Measurements from ENCODE around the gene SCARB1. TPM values are rescaled to one million over a fixed set of nuclear protein-coding genes. Genes with fewer than 3 reads are reported as not detected.
A peak's percentile ranks its signal among the peaks of the same experiment; 100 is the strongest.

SCARB1 gene
- total and polyA plus RNA-seq, 2 of the 13 experiments (the other 11 are each of a cell fraction or from before 2014, with no cell fraction given), result 63.4 to 160 TPM

GRCh38 chr12:124837958-124838803 is 25.5 kb downstream of the SCARB1 start (continued):
- TF ChIP-seq BHLHE40 (IDR thresholded peaks at IDR 0.05; ENCODE audit: low read length), result no peak
- TF ChIP-seq ZSCAN9 (CRISPR knock-in tag; IDR thresholded peaks at IDR 0.05; ENCODE audit: borderline replicate concordance), result peak; percentile 69; the same call in 1 of the 2 replicates
- peak; percentile 22; the same call in 1 of the 2 replicates for TF ChIP-seq ZSCAN29 (CRISPR knock-in tag; conservative IDR thresholded peaks at IDR 0.05)
- no peak for TF ChIP-seq ZNF562 (CRISPR knock-in tag; IDR thresholded peaks at IDR 0.05; ENCODE audit: borderline replicate concordance)
- no peak for TF ChIP-seq ZBTB49 (CRISPR knock-in tag; IDR thresholded peaks at IDR 0.05; ENCODE audit: borderline replicate concordance)
- TF ChIP-seq CREB3 (CRISPR knock-in tag; IDR thresholded peaks at IDR 0.05), result no peak
- TF ChIP-seq ZBTB7A (CRISPR knock-in tag; IDR thresholded peaks at IDR 0.05), result no peak
- no peak for TF ChIP-seq ZNF558 (CRISPR knock-in tag; IDR thresholded peaks at IDR 0.05; ENCODE audit: borderline replicate concordance)
- no peak for TF ChIP-seq ZNF276 (CRISPR knock-in tag; IDR thresholded peaks at IDR 0.05; ENCODE audit: low read depth)
- TF ChIP-seq, protein P1, sequence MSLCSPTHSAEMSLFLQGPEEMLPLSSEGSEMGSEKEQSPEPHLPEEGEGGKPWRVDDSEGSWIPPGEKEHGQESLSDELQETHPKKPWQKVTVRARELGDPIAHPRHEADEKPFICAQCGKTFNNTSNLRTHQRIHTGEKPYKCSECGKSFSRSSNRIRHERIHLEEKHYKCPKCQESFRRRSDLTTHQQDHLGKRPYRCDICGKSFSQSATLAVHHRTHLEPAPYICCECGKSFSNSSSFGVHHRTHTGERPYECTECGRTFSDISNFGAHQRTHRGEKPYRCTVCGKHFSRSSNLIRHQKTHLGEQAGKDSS (CRISPR knock-in tag; IDR thresholded peaks at IDR 0.05; ENCODE audit: borderline replicate concordance, low read depth), result peak; percentile 89; the same call in 1 of the 2 replicates
- no peak for TF ChIP-seq ZNF34 (CRISPR knock-in tag; IDR thresholded peaks at IDR 0.05; ENCODE audit: borderline replicate concordance)
- no peak for TF ChIP-seq KLF13 (CRISPR knock-in tag; IDR thresholded peaks at IDR 0.05)
- TF ChIP-seq ZNF17 (CRISPR knock-in tag; IDR thresholded peaks at IDR 0.05), result no peak
- TF ChIP-seq KLF15 (CRISPR knock-in tag; IDR thresholded peaks at IDR 0.05; ENCODE audit: borderline replicate concordance), result no peak
- TF ChIP-seq NR2C2 (CRISPR knock-in tag; IDR thresholded peaks at IDR 0.05; ENCODE audit: borderline replicate concordance), result peak; percentile 32; the same call in 1 of the 2 replicates
- TF ChIP-seq IRX3 (CRISPR knock-in tag; IDR thresholded peaks at IDR 0.05; ENCODE audit: borderline replicate concordance, low read depth), result no peak
- TF ChIP-seq PHB2 (IDR thresholded peaks at IDR 0.05; ENCODE audit: partially characterized antibody), result no peak
- TF ChIP-seq CAMTA2 (CRISPR knock-in tag; IDR thresholded peaks at IDR 0.05; ENCODE audit: borderline replicate concordance), result no peak
- TF ChIP-seq ZNF557 (CRISPR knock-in tag; IDR thresholded peaks at IDR 0.05), result peak; percentile 61; the same call in 1 of the 2 replicates
- TF ChIP-seq, protein P2, sequence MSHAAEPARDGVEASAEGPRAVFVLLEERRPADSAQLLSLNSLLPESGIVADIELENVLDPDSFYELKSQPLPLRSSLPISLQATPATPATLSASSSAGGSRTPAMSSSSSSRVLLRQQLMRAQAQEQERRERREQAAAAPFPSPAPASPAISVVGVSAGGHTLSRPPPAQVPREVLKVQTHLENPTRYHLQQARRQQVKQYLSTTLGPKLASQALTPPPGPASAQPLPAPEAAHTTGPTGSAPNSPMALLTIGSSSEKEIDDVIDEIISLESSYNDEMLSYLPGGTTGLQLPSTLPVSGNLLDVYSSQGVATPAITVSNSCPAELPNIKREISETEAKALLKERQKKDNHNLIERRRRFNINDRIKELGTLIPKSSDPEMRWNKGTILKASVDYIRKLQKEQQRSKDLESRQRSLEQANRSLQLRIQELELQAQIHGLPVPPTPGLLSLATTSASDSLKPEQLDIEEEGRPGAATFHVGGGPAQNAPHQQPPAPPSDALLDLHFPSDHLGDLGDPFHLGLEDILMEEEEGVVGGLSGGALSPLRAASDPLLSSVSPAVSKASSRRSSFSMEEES (CRISPR knock-in tag; IDR thresholded peaks at IDR 0.05), result peak; percentile 80
- TF ChIP-seq PITX1 (CRISPR knock-in tag; IDR thresholded peaks at IDR 0.05), result peak; percentile 80
